Fibroblast of lung (primary cell): Measurements from ENCODE around the gene ICA1L.

Experiments
- EZH2 ChIP-seq: IDR thresholded peaks from 2 replicates; pipeline ENCODE4 v1.5.1; 2012; ENCODE audit warnings: low read length, control low read depth, mild to moderate bottlenecking; ENCODE audit errors: missing control alignments
- TF ChIP-seq, protein P1 (sequence below), 2 donors: IDR thresholded peaks in 1 of 2; conservative IDR thresholded peaks in 1 of 2; 1 replicate in 1 of 2; 2 replicates in 1 of 2; pipeline ENCODE4 v1.5.1; 2011 to 2012; ENCODE audit warnings: low read length in 2 of 2, control low read depth in 1 of 2, inconsistent platforms in 1 of 2, low read depth in 1 of 2, mild to moderate bottlenecking in 1 of 2

DNA sequence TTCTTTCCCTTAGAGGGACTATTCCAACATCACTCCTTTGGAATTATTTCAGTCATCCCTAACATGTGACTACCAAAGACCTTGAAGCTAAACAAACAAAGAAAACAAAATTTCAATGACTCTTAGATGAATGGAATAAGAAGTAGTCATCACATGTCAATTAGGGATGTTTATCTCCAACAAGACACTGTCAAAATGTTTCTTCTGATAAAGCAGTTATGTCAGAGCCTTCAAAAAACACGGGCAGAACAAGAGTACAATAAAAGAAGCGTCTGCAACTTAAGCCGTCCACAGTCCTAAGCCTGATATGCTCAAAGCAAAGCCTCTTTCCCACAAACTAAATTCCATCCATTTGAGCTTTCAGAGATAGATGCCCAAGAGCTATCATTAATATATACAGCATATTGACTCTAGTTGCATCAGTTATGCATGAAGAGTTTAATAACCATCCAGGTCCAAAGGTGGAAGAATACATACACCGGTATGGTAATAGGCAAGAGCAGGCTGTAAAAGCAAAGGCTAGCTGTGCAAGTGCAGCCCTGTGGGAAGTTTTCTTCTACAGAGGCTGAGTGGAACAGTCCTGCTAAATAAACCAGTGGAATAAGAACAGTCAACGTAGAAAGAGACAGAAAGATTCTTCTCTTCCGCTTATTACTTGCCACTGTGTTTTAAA, 98.1 kb downstream of the ICA1L start:
- TF ChIP-seq, protein P1, sequence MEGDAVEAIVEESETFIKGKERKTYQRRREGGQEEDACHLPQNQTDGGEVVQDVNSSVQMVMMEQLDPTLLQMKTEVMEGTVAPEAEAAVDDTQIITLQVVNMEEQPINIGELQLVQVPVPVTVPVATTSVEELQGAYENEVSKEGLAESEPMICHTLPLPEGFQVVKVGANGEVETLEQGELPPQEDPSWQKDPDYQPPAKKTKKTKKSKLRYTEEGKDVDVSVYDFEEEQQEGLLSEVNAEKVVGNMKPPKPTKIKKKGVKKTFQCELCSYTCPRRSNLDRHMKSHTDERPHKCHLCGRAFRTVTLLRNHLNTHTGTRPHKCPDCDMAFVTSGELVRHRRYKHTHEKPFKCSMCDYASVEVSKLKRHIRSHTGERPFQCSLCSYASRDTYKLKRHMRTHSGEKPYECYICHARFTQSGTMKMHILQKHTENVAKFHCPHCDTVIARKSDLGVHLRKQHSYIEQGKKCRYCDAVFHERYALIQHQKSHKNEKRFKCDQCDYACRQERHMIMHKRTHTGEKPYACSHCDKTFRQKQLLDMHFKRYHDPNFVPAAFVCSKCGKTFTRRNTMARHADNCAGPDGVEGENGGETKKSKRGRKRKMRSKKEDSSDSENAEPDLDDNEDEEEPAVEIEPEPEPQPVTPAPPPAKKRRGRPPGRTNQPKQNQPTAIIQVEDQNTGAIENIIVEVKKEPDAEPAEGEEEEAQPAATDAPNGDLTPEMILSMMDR (conservative IDR thresholded peaks at IDR 0.05 in 1 of 2, IDR thresholded peaks at IDR 0.05 in 1 of 2; ENCODE audit: low read depth in 1 of 2, low read length in 2 of 2), result no peak
- no peak for TF ChIP-seq EZH2
